Immature natural killer cell (primary cell): Measurements from ENCODE around the gene DDAH1. TPM values are rescaled to one million over a fixed set of nuclear protein-coding genes. Genes with fewer than 3 reads are reported as not detected.
"Not testable (repeated sequence)": the region's sequence is repeated elsewhere in the genome, so short reads cannot be mapped to it uniquely, and the experiment has no call there.

Source experiments
- DNase-seq, 3 donors: peaks; one replicate each; pipeline ENCODE4 v3.0.0; 2022; ENCODE audit warnings: mixed read lengths in 1 of 3
- H3K27ac Mint-ChIP-seq, 6 donors: one replicate each; pipeline ENCODE4 v1.8.0; 2020; ENCODE audit warnings: mixed read lengths in 6 of 6, mild to moderate bottlenecking in 5 of 6, inconsistent platforms in 4 of 6, moderate library complexity in 3 of 6
- H3K27me3 Mint-ChIP-seq, 3 donors: one replicate each; pipeline ENCODE4 v1.8.0; 2020 to 2021; ENCODE audit warnings: low read depth in 3 of 3, mild to moderate bottlenecking in 3 of 3, mixed read lengths in 3 of 3, moderate library complexity in 3 of 3, inconsistent platforms in 1 of 3
- H3K36me3 Mint-ChIP-seq, 3 donors: one replicate each; pipeline ENCODE4 v1.8.0; 2020; ENCODE audit warnings: mixed read lengths in 3 of 3, inconsistent platforms in 2 of 3, mild to moderate bottlenecking in 2 of 3
- H3K4me1 Mint-ChIP-seq, 2 donors: one replicate each; pipeline ENCODE4 v1.8.0; 2020; ENCODE audit warnings: inconsistent platforms in 2 of 2, mild to moderate bottlenecking in 2 of 2, mixed read lengths in 2 of 2, moderate library complexity in 1 of 2
- H3K4me3 Mint-ChIP-seq, 5 donors: one replicate each; pipeline ENCODE4 v1.8.0; 2020; ENCODE audit warnings: mild to moderate bottlenecking in 5 of 5, mixed read lengths in 5 of 5, inconsistent platforms in 3 of 5, moderate library complexity in 3 of 5
- H3K9me3 Mint-ChIP-seq, 6 donors: one replicate each; pipeline ENCODE4 v1.8.0; 2020; ENCODE audit warnings: mild to moderate bottlenecking in 6 of 6, mixed read lengths in 6 of 6, inconsistent platforms in 4 of 6, moderate library complexity in 3 of 6
- polyA plus RNA-seq, 3 donors: library from polyadenylated mRNA; unstranded; fragments of 300-500 nt; fragmentation: Illumina TruSeq; gene quantifications; one replicate each; pipeline ENCODE4 v1.2.3, GENCODE V29; 2021

The DDAH1 gene
- polyA plus RNA-seq, 3 donors from 2014 or later, result not detected

DNA sequence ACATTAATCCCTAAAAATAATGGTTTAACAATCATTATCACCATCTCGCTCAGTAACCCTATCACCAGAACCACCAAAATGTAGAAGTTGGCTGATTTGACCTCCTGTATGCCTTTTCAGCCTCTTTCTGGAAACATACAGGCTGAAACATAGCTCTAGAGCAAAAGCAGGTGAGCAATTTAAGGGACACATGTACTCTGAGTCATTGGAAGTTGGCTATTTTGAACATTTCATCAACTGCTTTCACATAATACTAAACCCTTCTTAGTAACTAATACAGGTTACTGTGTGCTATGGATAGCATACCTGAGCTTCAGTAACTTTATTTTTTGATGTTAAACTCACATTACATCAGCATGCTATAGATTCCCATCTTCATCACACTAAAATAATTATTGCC, 19.8 kb upstream of the DDAH1 start:
- Mint-ChIP-seq H3K36me3 (no peaks in the 10 kb centered on the region), H3K27ac (no peak overlapping the region), H3K4me1 (no peaks in the 10 kb centered on the region), H3K27me3 (peaks cover 0 to 5% (median 2%) of the 10 kb centered on the region in 3 donors), H3K4me3 (no peak overlapping the region), H3K9me3 (peaks cover 0 to 3% (median 0%) of the 10 kb centered on the region in 6 donors)
- DNase-seq, result no peak

DNA sequence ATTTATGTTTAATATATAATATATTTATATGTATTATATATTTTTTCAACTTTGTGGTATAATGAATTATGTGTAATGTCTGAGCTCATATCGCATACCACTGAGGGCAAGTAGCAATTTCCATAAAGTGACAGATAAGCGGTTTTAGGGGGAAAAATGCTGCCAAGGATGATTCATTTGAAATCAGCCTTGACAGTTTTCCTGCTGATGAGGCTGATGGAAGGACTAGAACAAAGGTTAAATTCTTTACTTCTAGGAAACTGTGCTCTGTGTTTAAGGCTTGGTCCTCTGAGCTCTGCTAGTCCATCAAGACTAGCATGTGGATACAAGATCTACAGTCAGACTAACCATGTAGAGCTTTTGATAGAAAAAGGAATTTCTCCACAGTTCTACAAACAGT, 19.3 kb upstream of the DDAH1 start:
- Mint-ChIP-seq H3K9me3 (peaks cover 0 to 3% (median 0%) of the 10 kb centered on the region in 6 donors), H3K4me3 (no peak overlapping the region), H3K27me3 (peaks cover 0 to 3% (median 2%) of the 10 kb centered on the region in 3 donors), H3K27ac (no peak overlapping the region), H3K36me3 (no peaks in the 10 kb centered on the region), H3K4me1 (no peaks in the 10 kb centered on the region)
- DNase-seq, result no peak

DNA sequence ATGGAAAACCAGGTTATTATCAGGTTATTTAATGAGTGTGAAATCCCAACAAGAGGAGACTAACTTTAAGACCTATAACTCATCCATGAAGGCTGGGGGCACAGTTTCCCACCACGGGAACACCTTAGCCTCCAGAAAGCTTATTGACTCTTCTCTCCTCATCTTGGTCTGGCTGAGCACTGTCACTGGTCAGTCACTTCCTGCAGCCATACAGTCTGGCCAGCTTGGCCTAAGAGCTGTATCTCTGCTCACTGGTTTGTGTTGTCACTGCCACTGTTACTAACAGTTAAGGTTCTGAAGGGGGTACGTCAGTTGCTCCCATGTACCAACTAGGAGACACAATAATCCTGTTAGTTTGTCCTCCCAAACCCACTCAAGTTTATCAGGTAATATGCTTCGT, 16.7 kb upstream of the DDAH1 start:
- peaks cover 0 to 3% (median 0%) of the 10 kb centered on the region in 6 donors for H3K9me3 Mint-ChIP-seq
- no peak for DNase-seq
- no peak overlapping the region for H3K4me3 Mint-ChIP-seq
- H3K27me3 Mint-ChIP-seq, result peaks cover 0 to 7% (median 0%) of the 10 kb centered on the region in 3 donors
- no peak overlapping the region for H3K27ac Mint-ChIP-seq
- H3K36me3 Mint-ChIP-seq, result no peaks in the 10 kb centered on the region
- no peaks in the 10 kb centered on the region for H3K4me1 Mint-ChIP-seq

DNA sequence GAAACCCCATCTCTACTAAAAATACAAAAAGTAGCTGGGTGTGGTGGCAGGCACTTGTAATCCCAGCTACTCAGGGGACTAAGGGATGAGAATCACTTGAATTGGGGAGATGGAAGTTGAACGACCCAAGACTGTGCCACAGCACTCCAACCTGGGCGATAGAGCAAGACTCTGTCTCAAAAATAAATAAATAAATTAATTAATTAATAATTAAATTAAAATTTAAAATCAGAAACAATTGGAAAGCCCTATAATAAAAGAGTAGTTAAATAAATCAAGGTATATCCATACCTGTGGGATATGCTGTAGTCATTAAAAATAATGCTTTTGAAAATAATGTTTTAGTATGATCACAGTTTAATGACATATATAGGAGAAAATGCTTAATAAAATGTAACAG, 15.6 kb upstream of the DDAH1 start:
- peaks cover 0 to 9% (median 0%) of the 10 kb centered on the region in 3 donors for H3K27me3 Mint-ChIP-seq
- DNase-seq, result no peak
- H3K36me3 Mint-ChIP-seq, result no peaks in the 10 kb centered on the region
- no peak overlapping the region for H3K27ac Mint-ChIP-seq
- peaks cover 0 to 3% (median 0%) of the 10 kb centered on the region in 6 donors for H3K9me3 Mint-ChIP-seq
- no peak overlapping the region for H3K4me3 Mint-ChIP-seq
- H3K4me1 Mint-ChIP-seq, result no peaks in the 10 kb centered on the region

DNA sequence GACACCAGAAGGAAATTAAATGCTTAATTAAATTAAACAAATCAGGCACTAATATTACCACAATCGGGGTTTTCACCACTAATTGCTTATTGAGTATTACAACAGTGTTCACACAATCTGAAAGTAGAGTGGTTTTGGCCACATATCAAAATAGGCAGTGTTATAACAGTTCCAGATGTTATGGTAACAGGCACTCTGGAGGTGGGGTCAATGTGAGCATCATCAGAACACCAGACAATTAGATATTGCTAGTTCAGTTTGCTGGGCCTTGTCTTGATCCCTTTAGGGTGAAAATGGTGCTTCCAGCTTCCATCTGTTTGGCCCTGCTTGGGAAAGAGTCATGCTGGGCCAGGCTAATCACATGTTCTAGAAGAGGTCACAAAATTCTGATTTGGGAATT, 14.5 kb upstream of the DDAH1 start:
- Mint-ChIP-seq H3K9me3 (peaks cover 0 to 3% (median 0%) of the 10 kb centered on the region in 6 donors), H3K36me3 (no peaks in the 10 kb centered on the region), H3K27ac (no peak overlapping the region), H3K4me3 (no peak overlapping the region), H3K4me1 (no peaks in the 10 kb centered on the region), H3K27me3 (peaks cover 0 to 10% (median 0%) of the 10 kb centered on the region in 3 donors)
- no peak for DNase-seq

DNA sequence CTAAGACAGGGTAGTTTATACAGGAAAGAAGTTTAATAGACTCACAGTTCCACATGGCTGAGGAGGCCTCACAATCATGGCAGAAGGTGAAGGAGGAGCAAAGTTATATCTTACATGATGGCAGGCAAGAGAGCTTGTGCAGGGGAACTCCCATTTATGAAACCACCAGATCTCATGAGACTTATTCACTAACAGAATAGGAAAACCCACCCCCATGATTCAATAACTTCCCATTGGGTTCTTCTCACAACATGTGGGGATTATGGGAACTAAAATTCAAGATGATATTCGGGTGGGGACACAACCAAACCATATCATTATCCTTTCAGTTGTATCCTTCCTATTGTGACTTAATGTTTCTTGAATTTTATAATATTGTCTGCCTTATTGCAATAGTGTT, 13.4 kb upstream of the DDAH1 start:
- H3K4me1 Mint-ChIP-seq, result no peaks in the 10 kb centered on the region
- H3K27me3 Mint-ChIP-seq, result peaks cover 0 to 10% (median 0%) of the 10 kb centered on the region in 3 donors
- no peaks in the 10 kb centered on the region for H3K36me3 Mint-ChIP-seq
- DNase-seq, result no peak
- H3K27ac Mint-ChIP-seq, result no peak overlapping the region
- H3K9me3 Mint-ChIP-seq, result peaks cover 0 to 5% (median under 1%) of the 10 kb centered on the region in 6 donors
- no peak overlapping the region for H3K4me3 Mint-ChIP-seq

DNA sequence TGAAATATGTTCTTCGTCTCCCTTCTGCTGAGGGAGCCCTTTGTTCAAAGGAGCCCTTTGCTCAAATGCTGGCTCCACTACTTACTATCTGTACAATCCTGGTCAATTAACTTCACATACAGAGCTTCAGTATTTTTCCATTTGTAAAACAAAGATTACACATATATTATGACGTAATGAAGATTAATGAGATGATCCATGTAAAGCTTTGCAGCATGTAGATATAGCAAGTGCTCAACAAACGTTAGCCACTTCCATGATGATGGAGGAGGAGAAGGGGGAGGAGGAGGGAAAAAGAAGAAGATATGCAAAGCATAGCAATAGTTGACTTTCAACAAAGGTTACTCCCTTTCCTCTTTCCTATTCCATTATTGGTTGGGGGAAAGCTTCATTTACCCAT, 10.1 kb upstream of the DDAH1 start:
- DNase-seq, result no peak
- no peaks in the 10 kb centered on the region for H3K4me1 Mint-ChIP-seq
- H3K27ac Mint-ChIP-seq, result no peak overlapping the region
- no peak overlapping the region for H3K4me3 Mint-ChIP-seq
- peaks cover 0 to 8% (median 2%) of the 10 kb centered on the region in 3 donors for H3K27me3 Mint-ChIP-seq
- H3K36me3 Mint-ChIP-seq, result no peaks in the 10 kb centered on the region
- peaks cover 0 to 5% (median under 1%) of the 10 kb centered on the region in 6 donors for H3K9me3 Mint-ChIP-seq

DNA sequence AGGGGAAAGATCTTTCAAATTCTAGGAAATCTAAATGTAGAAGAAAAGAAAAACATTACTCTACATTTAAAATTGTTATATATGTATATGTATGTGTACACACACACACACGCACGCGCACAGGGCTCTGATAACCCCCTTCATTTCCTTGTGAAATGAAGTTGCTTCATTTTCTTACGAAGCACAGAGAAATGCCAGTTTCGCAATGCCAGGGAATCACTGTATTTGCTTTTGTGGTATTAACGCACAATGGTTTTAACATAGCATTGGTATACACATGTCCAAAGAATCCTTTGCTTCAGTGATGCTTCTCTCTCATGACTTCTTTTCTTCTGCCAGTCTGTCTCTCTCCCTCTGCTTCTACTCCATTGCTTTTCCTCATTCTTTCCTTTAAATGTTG, 8.4 kb upstream of the DDAH1 start:
- Mint-ChIP-seq H3K27me3 (peaks cover 0 to 13% (median 5%) of the 10 kb centered on the region in 3 donors), H3K4me1 (no peaks in the 10 kb centered on the region), H3K36me3 (no peaks in the 10 kb centered on the region), H3K9me3 (peaks cover 0 to 5% (median under 1%) of the 10 kb centered on the region in 6 donors), H3K4me3 (no peak overlapping the region), H3K27ac (no peak overlapping the region)
- no peak for DNase-seq

DNA sequence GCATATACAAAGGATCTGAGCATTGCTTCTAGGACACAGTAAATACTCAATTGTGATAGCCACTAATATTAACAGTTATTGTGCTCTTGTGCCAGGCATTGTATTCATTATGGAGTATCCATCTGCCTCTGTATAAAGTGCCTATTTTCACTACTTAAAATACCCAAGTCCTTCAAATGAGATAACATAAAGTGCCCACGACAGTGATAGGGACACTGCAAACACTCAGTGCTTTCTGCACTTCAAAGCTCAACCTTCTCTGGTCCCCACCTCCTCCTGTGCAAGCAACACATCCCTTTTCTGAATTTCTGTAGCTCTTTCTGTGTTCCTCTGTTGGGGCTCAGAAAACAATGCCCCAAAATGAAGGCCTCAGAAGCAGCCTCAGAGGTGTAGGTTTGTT, 6.6 kb upstream of the DDAH1 start:
- no peaks in the 10 kb centered on the region for H3K36me3 Mint-ChIP-seq
- no peak overlapping the region for H3K4me3 Mint-ChIP-seq
- peaks cover 0 to 20% (median 5%) of the 10 kb centered on the region in 3 donors for H3K27me3 Mint-ChIP-seq
- H3K9me3 Mint-ChIP-seq, result peaks cover 0 to 5% (median 0%) of the 10 kb centered on the region in 6 donors
- H3K27ac Mint-ChIP-seq, result no peak overlapping the region
- no peak for DNase-seq
- H3K4me1 Mint-ChIP-seq, result no peaks in the 10 kb centered on the region

DNA sequence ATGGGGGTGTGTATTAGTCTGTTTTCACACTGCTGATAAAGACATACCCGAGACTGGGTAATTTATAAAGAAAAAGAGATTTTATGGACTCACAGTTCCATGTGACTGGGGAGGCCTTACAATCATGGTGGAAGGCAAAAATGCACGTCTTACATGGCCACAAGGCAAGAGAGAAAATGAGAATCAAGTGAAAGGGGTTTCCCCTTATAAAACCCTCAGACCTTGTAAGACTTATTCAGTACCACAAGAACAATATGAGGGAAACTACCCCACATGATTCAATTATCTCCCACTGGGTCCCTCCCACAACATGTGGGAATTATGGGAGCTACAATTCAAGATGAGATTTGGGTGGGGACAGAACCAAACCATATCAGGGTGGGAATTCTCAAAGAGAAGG, 5.2 kb upstream of the DDAH1 start:
- H3K4me3 Mint-ChIP-seq, H3K36me3 Mint-ChIP-seq, H3K9me3 Mint-ChIP-seq, H3K27ac Mint-ChIP-seq, DNase-seq, H3K4me1 Mint-ChIP-seq: not testable (repeated sequence)
- H3K27me3 Mint-ChIP-seq, result peaks cover 10 to 24% (median 13%) of the 10 kb centered on the region in 3 donors

DNA sequence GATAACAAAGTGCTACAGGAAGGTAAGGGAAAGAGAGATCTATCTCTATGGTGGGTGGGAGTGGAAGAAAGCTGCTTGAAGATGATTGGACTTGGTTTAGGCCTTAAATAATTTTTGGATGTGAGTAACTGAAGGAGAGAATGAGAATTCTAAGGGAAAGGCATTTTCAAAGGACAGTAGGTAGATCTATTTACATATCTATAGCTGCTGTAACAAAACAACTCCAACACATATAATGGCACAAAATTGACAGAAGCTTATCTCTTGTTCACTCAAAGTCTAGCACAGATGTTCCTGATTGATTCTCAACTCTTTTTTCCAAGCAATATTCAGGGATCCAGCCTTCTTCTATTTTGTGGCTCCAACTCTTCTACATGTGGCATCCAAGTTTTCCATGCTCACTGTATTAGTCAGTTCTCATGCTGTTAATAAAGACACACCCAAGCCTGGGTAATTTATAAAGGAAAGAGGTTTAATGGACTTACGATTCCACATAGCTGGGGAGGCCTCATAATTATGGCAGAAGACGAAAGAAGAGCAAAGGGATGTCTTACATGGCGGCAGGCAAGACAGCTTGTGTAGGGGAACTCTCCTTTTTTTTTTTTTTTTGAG, 3.1 kb upstream of the DDAH1 start:
- H3K27ac Mint-ChIP-seq, result no peak overlapping the region
- H3K36me3 Mint-ChIP-seq, result no peaks in the 10 kb centered on the region
- DNase-seq, result no peak
- H3K4me3 Mint-ChIP-seq, result no peak overlapping the region
- H3K27me3 Mint-ChIP-seq, result peaks cover 10 to 30% (median 16%) of the 10 kb centered on the region in 3 donors
- peaks cover 8 to 13% of the 10 kb centered on the region in 2 donors for H3K4me1 Mint-ChIP-seq
- peaks cover 0 to 7% (median 0%) of the 10 kb centered on the region in 6 donors for H3K9me3 Mint-ChIP-seq

DNA sequence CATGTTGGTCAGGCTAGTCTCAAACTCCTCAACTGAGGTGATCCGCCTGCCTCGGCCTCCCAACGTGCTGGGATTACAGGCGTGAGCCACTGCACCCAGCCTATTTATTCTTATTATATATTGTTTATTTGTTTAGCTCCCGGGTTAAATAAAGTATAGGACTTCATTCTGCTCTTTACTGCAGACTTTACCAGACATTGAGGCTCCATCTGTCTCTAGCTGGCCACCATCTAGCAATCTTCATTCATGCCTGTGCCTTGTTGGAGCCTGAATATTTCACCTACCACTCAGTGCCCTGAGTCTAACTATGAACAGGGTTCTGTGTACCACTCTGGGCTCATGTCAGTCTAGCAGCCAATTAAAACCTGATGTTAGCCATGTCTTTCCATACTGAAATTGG, 2.1 kb upstream of the DDAH1 start:
- no peak overlapping the region for H3K27ac Mint-ChIP-seq
- peaks cover 17 to 34% (median 25%) of the 10 kb centered on the region in 3 donors for H3K27me3 Mint-ChIP-seq
- H3K36me3 Mint-ChIP-seq, result no peaks in the 10 kb centered on the region
- peak overlapping the region in 2 of 5 donors; percentile 17 to 36 for H3K4me3 Mint-ChIP-seq
- peaks cover 0 to 10% (median 0%) of the 10 kb centered on the region in 6 donors for H3K9me3 Mint-ChIP-seq
- no peak for DNase-seq
- H3K4me1 Mint-ChIP-seq, result peaks cover 8 to 13% of the 10 kb centered on the region in 2 donors

DNA sequence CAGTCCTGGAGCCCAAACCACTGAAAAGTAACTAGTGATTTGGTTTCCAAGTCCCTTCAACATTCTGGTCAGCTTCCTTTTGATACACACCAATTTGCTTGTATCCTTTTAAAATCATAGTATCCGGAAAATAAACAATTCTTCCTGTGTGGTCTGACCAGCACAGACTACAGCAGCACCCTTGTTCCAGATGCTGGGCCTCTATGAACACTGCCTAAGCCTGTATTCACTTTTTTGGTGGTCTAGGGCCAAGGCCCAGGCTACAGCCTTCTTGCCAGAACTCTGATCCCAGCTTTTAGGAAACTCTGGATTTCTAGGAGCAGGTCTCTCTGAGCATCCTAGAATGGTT, 801 bp upstream of the DDAH1 start:
- H3K4me3 Mint-ChIP-seq, result peak overlapping the region; percentile 50 to 69 (median 61)
- DNase-seq, result no peak
- peaks cover 8 to 13% of the 10 kb centered on the region in 2 donors for H3K4me1 Mint-ChIP-seq
- peaks cover 20 to 34% (median 26%) of the 10 kb centered on the region in 3 donors for H3K27me3 Mint-ChIP-seq
- H3K27ac Mint-ChIP-seq, result no peak overlapping the region
- no peaks in the 10 kb centered on the region for H3K36me3 Mint-ChIP-seq
- H3K9me3 Mint-ChIP-seq, result peaks cover 0 to 10% (median 0%) of the 10 kb centered on the region in 6 donors

DNA sequence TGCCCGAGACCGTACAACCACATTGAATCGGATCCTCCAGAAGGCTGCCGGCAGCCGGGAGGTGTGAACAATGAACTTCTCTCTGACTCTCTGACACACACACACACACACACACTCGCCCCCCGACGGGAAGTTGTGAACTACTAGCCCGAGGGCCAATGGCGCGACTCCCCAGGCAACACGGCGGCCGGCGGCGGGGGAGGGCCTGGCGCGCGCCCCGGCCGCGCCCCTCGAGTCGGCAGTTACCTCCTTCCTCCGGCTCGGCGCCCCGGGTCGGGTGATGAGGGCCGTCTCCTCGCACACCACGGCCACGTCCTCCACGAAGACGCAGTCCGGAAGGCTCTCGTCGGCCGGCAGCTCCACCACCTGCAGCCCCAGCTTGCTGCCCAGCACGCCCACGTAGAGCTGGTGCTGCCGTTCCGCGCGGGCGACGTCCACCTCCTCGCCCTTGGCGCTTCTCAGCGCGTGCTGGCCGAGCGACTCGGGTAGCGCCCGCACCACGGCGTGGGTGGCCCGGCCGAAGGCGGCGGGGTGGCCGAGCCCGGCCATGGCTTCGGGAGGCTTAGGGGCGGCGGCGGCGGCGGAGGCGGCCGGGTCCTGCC, 361 bp downstream of the DDAH1 start:
- Mint-ChIP-seq H3K27ac (no peak overlapping the region), H3K36me3 (no peaks in the 10 kb centered on the region), H3K9me3 (peaks cover 0 to 10% (median 0%) of the 10 kb centered on the region in 6 donors), H3K4me3 (peak overlapping the region; percentile 22 to 73 (median 61)), H3K4me1 (peaks cover 8 to 13% of the 10 kb centered on the region in 2 donors), H3K27me3 (peaks cover 20 to 34% (median 26%) of the 10 kb centered on the region in 3 donors)
- DNase-seq, result peak; percentile 3 to 19 (median 15)
